Natural killer cell (primary cell): ENCODE measurements around the gene LRRC8A. TPM values are rescaled to one million over a fixed set of nuclear protein-coding genes. Genes with fewer than 3 reads are reported as not detected.

Source experiments
- ATAC-seq, 3 donors: fragments of 150-1000 bp in 2 of 3; fragments of 200-7000 bp in 1 of 3; cut with Tn5 transposase; 1 replicate in 1 of 3; 2 replicates in 2 of 3; pipeline ENCODE4 v1.10.0; 2021; ENCODE audit warnings: mild to moderate bottlenecking in 2 of 3, moderate library complexity in 2 of 3
- DNase-seq, 2 donors: peaks; one replicate each; pipeline versions ENCODE4 v3.0.0 to v3.0.0-alpha.2; 2013 to 2021; ENCODE audit warnings: mixed read lengths in 1 of 2
- H3K27ac ChIP-seq: one replicate; pipeline ENCODE4 v1.5.1; 2013; ENCODE audit warnings: mild to moderate bottlenecking, low read length
- H3K27me3 ChIP-seq: one replicate; pipeline ENCODE4 v1.6.1; 2013; ENCODE audit warnings: low read length; ENCODE audit not compliant: control insufficient read depth, insufficient read depth
- H3K36me3 ChIP-seq: one replicate; pipeline ENCODE4 v1.6.1; 2013; ENCODE audit warnings: low read length; ENCODE audit not compliant: control insufficient read depth, insufficient read depth
- H3K4me1 ChIP-seq: one replicate; pipeline ENCODE4 v1.6.1; 2013; ENCODE audit warnings: low read length; ENCODE audit not compliant: control insufficient read depth, insufficient read depth
- H3K4me3 ChIP-seq: one replicate; pipeline ENCODE4 v1.5.1; 2013; ENCODE audit warnings: low read length
- H3K9me3 ChIP-seq: one replicate; pipeline ENCODE4 v1.6.1; 2013; ENCODE audit warnings: low read length; ENCODE audit not compliant: control insufficient read depth, insufficient read depth
- H3K27ac Mint-ChIP-seq, 2 donors: one replicate each; pipeline ENCODE4 v1.8.0; 2022; ENCODE audit warnings: mild to moderate bottlenecking in 2 of 2, mixed read lengths in 2 of 2, moderate library complexity in 1 of 2
- H3K27me3 Mint-ChIP-seq, 2 donors: one replicate each; pipeline ENCODE4 v1.8.0; 2022; ENCODE audit warnings: low read depth in 2 of 2, mixed read lengths in 2 of 2
- H3K36me3 Mint-ChIP-seq: one replicate; pipeline ENCODE4 v1.8.0; 2022; ENCODE audit warnings: mixed read lengths
- H3K4me1 Mint-ChIP-seq, 2 donors: one replicate each; pipeline ENCODE4 v1.8.0; 2022; ENCODE audit warnings: mixed read lengths in 2 of 2
- H3K4me3 Mint-ChIP-seq: one replicate; pipeline ENCODE4 v1.8.0; 2022; ENCODE audit warnings: mild to moderate bottlenecking, moderate library complexity, mixed read lengths
- H3K9me3 Mint-ChIP-seq, 2 donors: one replicate each; pipeline ENCODE4 v1.8.0; 2022; ENCODE audit warnings: mixed read lengths in 2 of 2
- CTCF ChIP-seq: fragments of 200-600 bp; IDR thresholded peaks from one replicate; pipeline ENCODE4 v1.8.0; 2022; ENCODE audit warnings: antibody characterized with exemption
- WGBS: methylation state at CpG from one replicate; pipeline ENCODE4 v1.1.7; 2013; ENCODE audit warnings: missing lambda C conversion rate; ENCODE audit not compliant: insufficient coverage; 5-methylcytosine and 5-hydroxymethylcytosine counted together
- intact Hi-C: fragments of 100-400 bp; cut with micrococcal nuclease; formaldehyde crosslinking; loops from one replicate; pipeline ENCODE4 v1.14.2; 2022
- total RNA-seq, 4 donors: library from RNA; stranded (reverse); fragments of 120-200 nt in 1 of 4; gene quantifications; one replicate each; pipeline versions ENCODE4 v1.2.3 to v1.2.4, GENCODE V29; 2013 to 2022

Gene LRRC8A
- total RNA-seq, 3 donors from 2014 or later (not counting 1 experiment from before 2014, with no cell fraction given): 60.0 to 82.9 (median 67.9) TPM

GRCh38 chr9:128923493-128923883, 41.6 kb downstream of the LRRC8A start:
- H3K36me3 Mint-ChIP-seq: no peaks in the 10 kb centered on the region
- H3K4me3 Mint-ChIP-seq: peak overlapping the region; percentile 25
- no peaks in the 10 kb centered on the region for H3K9me3 Mint-ChIP-seq
- DNase-seq (no peak), ATAC-seq (no peak)
- intact Hi-C loops: loop anchor here (5.0 kb wide), 1 partner anchor 41 kb away; the partner anchor contains the start of genes KYAT1 and LRRC8A
- WGBS: 97% methylated on average over 5 of the region's 6 CpGs
- no peaks in the 10 kb centered on the region for H3K9me3 ChIP-seq
- peaks cover 3% of the 10 kb centered on the region for H3K36me3 ChIP-seq
- H3K27ac ChIP-seq: peak overlapping the region; percentile 39
- H3K4me3 ChIP-seq: no peak overlapping the region
- peaks cover 15 to 54% of the 10 kb centered on the region in 2 donors for H3K4me1 Mint-ChIP-seq
- no peak for TF ChIP-seq CTCF
- H3K4me1 ChIP-seq: peaks cover 30% of the 10 kb centered on the region
- H3K27me3 Mint-ChIP-seq: no peaks in the 10 kb centered on the region
- no peaks in the 10 kb centered on the region for H3K27me3 ChIP-seq
- H3K27ac Mint-ChIP-seq: peak overlapping the region; percentile 34 to 88

GRCh38 chr9:128927731-128928411, 45.9 kb downstream of the LRRC8A start:
- Mint-ChIP-seq H3K27me3 (no peaks in the 10 kb centered on the region), H3K36me3 (no peaks in the 10 kb centered on the region), H3K4me1 (peaks cover 9 to 30% of the 10 kb centered on the region in 2 donors), H3K27ac (peak overlapping the region; percentile 50 to 74), H3K4me3 (no peak overlapping the region), H3K9me3 (no peaks in the 10 kb centered on the region)
- Histone ChIP-seq H3K4me1 (peaks cover 15% of the 10 kb centered on the region), H3K4me3 (no peak overlapping the region), H3K36me3 (no peaks in the 10 kb centered on the region), H3K27ac (no peak overlapping the region), H3K9me3 (no peaks in the 10 kb centered on the region), H3K27me3 (no peaks in the 10 kb centered on the region)
- TF ChIP-seq CTCF: peak; percentile 87
- intact Hi-C loops: loop anchor here (1.0 kb wide), 1 partner anchor 65 kb away; no protein-coding TSS in a partner anchor
- DNase-seq: peak; percentile 44 to 79
- WGBS: 40% methylated on average over 10 of the region's 10 CpGs
- peak; percentile 48 to 83 (median 78) for ATAC-seq

GRCh38 chr9:128928624-128929023, 46.7 kb downstream of the LRRC8A start:
- H3K27ac ChIP-seq: no peak overlapping the region
- intact Hi-C loops: loop anchor here (1.0 kb wide), 1 partner anchor 65 kb away; no protein-coding TSS in a partner anchor
- H3K4me1 Mint-ChIP-seq: peaks cover 9 to 24% of the 10 kb centered on the region in 2 donors
- H3K9me3 ChIP-seq: no peaks in the 10 kb centered on the region
- no peaks in the 10 kb centered on the region for H3K36me3 ChIP-seq
- no peak for TF ChIP-seq CTCF
- no peak overlapping the region for H3K4me3 ChIP-seq
- no peak for DNase-seq
- H3K36me3 Mint-ChIP-seq: no peaks in the 10 kb centered on the region
- H3K9me3 Mint-ChIP-seq: no peaks in the 10 kb centered on the region
- no peaks in the 10 kb centered on the region for H3K27me3 ChIP-seq
- H3K4me3 Mint-ChIP-seq: no peak overlapping the region
- H3K4me1 ChIP-seq: peaks cover 8% of the 10 kb centered on the region
- H3K27me3 Mint-ChIP-seq: no peaks in the 10 kb centered on the region
- 96% methylated on average over 2 of the region's 2 CpGs for WGBS
- no peak overlapping the region for H3K27ac Mint-ChIP-seq
- ATAC-seq: no peak
